Nephron progenitor cell (in vitro differentiated cells): ENCODE data around the gene NFKB1.

ENCODE experiments used
- DNase-seq: peaks from one replicate; pipeline ENCODE4 v3.0.0; 2021
- H3K27ac Mint-ChIP-seq: 2 replicates; pipeline ENCODE4 v1.8.0; 2021; ENCODE audit warnings: mild to moderate bottlenecking, moderate library complexity, mixed read lengths
- H3K27me3 Mint-ChIP-seq: 2 replicates; pipeline ENCODE4 v1.8.0; 2021; ENCODE audit warnings: mild to moderate bottlenecking, low read depth, mixed read lengths; ENCODE audit not compliant: poor library complexity
- H3K36me3 Mint-ChIP-seq: 2 replicates; pipeline ENCODE4 v1.8.0; 2021; ENCODE audit warnings: low read depth, mixed read lengths
- H3K4me1 Mint-ChIP-seq: 2 replicates; pipeline ENCODE4 v1.8.0; 2021; ENCODE audit warnings: mixed read lengths
- H3K4me3 Mint-ChIP-seq: 2 replicates; pipeline ENCODE4 v1.8.0; 2021; ENCODE audit warnings: mild to moderate bottlenecking, moderate library complexity, mixed read lengths
- H3K9me3 Mint-ChIP-seq: 2 replicates; pipeline ENCODE4 v1.8.0; 2021; ENCODE audit warnings: mild to moderate bottlenecking, moderate library complexity, mixed read lengths
- TF ChIP-seq, protein P1 (sequence below): fragments of 200-600 bp; sonication (generic); IDR thresholded peaks from 2 replicates; pipeline ENCODE4 v1.5.0; 2021; ENCODE audit warnings: antibody characterized with exemption

NFKB1 gene

DNA sequence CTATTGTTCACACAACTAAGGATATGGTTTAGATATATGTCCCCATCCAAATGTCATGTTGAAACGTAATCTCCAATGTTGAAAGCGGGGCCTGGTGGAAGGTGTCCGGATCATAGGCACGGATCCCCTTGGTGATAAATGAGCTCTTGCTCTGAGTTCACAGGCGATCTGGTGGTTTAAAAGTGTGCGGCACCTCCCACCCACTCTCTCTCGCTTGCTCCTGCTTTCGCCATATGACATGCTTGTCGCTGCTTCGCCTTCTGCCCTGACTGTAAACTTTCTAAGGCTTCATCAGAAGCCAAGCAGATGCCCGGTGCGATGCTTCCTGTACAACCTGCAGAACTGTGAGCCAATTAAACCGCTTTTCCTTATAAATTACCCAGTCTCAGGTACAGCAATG is 128.5 kb downstream of the NFKB1 start:
- peaks cover 47% of the 10 kb centered on the region for H3K4me1 Mint-ChIP-seq
- H3K27ac Mint-ChIP-seq = no peak overlapping the region
- H3K9me3 Mint-ChIP-seq = no peaks in the 10 kb centered on the region
- H3K36me3 Mint-ChIP-seq = peaks cover 10% of the 10 kb centered on the region
- H3K4me3 Mint-ChIP-seq = no peak overlapping the region
- H3K27me3 Mint-ChIP-seq = peaks cover 3% of the 10 kb centered on the region
- TF ChIP-seq, protein P1, sequence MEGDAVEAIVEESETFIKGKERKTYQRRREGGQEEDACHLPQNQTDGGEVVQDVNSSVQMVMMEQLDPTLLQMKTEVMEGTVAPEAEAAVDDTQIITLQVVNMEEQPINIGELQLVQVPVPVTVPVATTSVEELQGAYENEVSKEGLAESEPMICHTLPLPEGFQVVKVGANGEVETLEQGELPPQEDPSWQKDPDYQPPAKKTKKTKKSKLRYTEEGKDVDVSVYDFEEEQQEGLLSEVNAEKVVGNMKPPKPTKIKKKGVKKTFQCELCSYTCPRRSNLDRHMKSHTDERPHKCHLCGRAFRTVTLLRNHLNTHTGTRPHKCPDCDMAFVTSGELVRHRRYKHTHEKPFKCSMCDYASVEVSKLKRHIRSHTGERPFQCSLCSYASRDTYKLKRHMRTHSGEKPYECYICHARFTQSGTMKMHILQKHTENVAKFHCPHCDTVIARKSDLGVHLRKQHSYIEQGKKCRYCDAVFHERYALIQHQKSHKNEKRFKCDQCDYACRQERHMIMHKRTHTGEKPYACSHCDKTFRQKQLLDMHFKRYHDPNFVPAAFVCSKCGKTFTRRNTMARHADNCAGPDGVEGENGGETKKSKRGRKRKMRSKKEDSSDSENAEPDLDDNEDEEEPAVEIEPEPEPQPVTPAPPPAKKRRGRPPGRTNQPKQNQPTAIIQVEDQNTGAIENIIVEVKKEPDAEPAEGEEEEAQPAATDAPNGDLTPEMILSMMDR = no peak
- DNase-seq = peak; percentile 15

GRCh38 chr4:102631616-102632015 is 130.5 kb downstream of the NFKB1 start:
- Mint-ChIP-seq H3K4me1 (peaks cover 47% of the 10 kb centered on the region), H3K27me3 (peaks cover 3% of the 10 kb centered on the region), H3K9me3 (no peaks in the 10 kb centered on the region), H3K4me3 (no peak overlapping the region), H3K36me3 (peaks cover 10% of the 10 kb centered on the region), H3K27ac (peak overlapping the region; percentile 47)
- no peak for DNase-seq
- TF ChIP-seq, protein P1 = no peak

DNA sequence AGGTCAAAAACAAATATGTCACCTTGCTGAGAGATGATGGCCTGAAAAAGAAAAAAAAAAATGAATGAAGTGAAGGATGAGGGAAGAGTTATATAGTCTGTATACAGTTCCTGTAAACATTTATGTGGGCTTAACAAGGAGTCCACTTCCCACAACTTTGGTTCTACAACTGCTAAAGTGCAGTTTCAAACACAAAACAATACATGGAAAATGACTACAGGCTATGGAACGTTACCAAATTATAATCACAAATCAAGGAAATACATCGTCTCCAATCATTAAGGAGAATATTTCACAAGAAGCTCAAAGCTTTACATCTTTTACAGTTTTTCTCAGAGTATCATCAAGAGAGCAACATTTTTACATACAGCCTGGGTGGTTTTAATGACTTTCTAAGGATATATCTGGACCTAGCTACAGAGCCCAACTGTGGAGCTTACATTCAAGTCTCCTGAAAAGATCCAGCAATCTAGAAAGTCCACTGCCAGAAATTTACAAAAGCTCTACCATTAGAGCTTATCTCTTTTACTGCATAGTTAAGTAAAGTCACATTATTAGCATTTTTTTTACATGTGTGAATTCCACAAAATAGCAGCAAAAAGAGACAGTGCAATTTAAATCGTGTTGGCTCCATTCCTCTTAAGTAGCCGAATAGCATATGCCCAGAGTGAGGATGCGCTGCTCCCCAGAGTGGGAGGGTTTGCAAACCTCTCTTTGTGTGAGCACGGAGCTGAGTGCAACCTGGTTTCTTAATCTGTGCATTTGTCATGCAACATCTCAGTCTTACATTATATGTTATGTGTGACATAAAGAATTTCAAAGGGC is 131.3 kb downstream of the NFKB1 start:
- H3K27me3 Mint-ChIP-seq = peaks cover 3% of the 10 kb centered on the region
- peaks cover 47% of the 10 kb centered on the region for H3K4me1 Mint-ChIP-seq
- H3K27ac Mint-ChIP-seq = peak overlapping the region; percentile 47
- no peak for DNase-seq
- no peak overlapping the region for H3K4me3 Mint-ChIP-seq
- no peaks in the 10 kb centered on the region for H3K9me3 Mint-ChIP-seq
- H3K36me3 Mint-ChIP-seq = peaks cover 16% of the 10 kb centered on the region
- TF ChIP-seq, protein P1 = no peak

DNA sequence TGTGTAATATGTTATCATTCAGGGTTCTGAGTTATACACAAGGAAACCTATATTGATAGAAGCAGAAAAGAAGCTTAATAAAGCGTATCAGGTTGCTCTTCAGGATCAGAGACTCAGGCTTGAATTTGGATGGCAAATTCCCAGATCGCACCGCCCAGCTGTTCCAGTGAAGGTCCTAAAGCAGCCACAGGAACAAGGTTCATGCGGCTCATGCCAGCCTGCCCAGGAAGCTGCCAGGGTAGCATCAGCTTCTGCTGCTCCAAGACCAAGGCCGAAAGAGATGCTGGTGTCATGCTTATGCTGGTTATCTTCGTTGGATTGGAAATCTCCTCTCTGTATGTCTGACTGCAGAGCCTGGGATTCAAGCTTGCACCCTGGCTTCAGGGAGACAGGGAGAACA is 131.9 kb downstream of the NFKB1 start:
- H3K4me3 Mint-ChIP-seq = no peak overlapping the region

DNA sequence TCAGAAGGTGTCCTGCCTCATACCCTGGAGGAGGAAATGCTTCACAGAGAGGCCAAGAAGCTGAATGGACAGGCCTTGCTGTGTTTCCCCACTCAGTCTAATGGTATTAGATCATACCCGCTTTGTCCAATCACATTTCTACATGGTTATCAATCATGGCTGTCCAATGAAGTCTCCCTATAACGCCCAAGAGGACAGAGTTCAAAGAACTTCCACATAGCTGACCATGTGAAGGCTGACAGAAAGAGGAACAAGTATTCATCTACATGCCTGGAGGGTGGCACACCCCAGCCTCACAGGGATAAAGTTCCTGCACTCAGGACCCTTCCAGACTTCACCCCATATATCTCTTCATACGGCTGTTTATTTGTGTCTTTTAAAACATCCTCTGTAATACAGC is 136.2 kb downstream of the NFKB1 start:
- no peaks in the 10 kb centered on the region for H3K9me3 Mint-ChIP-seq
- H3K4me1 Mint-ChIP-seq = no peaks in the 10 kb centered on the region
- no peak overlapping the region for H3K4me3 Mint-ChIP-seq
- H3K36me3 Mint-ChIP-seq = peaks cover 29% of the 10 kb centered on the region
- TF ChIP-seq, protein P1 = no peak
- no peak for DNase-seq
- H3K27ac Mint-ChIP-seq = no peak overlapping the region
- no peaks in the 10 kb centered on the region for H3K27me3 Mint-ChIP-seq

More for the DNA sequence above, 131.9 kb downstream of the NFKB1 start:
- no peak for DNase-seq
- Mint-ChIP-seq H3K4me1 (peaks cover 41% of the 10 kb centered on the region), H3K9me3 (no peaks in the 10 kb centered on the region), H3K27ac (no peak overlapping the region), H3K27me3 (peaks cover 3% of the 10 kb centered on the region), H3K36me3 (peaks cover 16% of the 10 kb centered on the region)
- TF ChIP-seq, protein P1 = no peak

DNA sequence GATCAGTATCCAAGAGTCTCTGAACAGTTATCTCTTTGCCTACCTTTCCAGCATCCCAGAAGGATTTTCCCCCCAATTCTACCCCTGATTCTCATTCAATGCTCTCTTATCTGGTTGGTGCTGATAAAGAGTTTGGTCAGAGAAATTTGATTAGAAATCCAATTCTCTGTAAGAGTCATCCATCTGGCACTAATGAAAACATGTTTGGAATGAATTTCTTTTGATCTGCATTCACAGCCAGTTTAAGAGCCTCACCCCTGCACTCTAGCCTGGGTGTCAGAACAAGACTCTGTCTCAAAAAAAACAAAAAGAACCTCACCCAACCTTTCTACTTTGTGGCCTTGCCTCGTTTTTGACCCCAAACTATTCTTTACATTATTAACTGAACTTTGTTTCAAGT is 137.5 kb downstream of the NFKB1 start:
- H3K36me3 Mint-ChIP-seq = peaks cover 29% of the 10 kb centered on the region
- TF ChIP-seq, protein P1 = no peak
- no peak overlapping the region for H3K27ac Mint-ChIP-seq

More for the DNA sequence above, 137.5 kb downstream of the NFKB1 start:
- Mint-ChIP-seq H3K4me3 (no peak overlapping the region), H3K27me3 (no peaks in the 10 kb centered on the region), H3K4me1 (no peaks in the 10 kb centered on the region), H3K9me3 (no peaks in the 10 kb centered on the region)
- DNase-seq = no peak
